GM12892 (cell line): ENCODE measurements around the gene PLXNC1.

ENCODE experiments used
- DNase-seq: peaks from one replicate; pipeline ENCODE4 v3.0.0; 2011; ENCODE audit not compliant: insufficient read length
- FAIRE-seq: peaks from 2 replicates; lab custom pipeline; 2011; peaks lifted over from hg19 to GRCh38; lab: Jason Lieb, UNC
- POLR2A ChIP-seq: IDR thresholded peaks from 2 replicates; pipeline ENCODE4 v1.6.1; 2011; ENCODE audit warnings: low read depth, low read length, control low read depth
- POLR2AphosphoS5 ChIP-seq: IDR thresholded peaks from 2 replicates; pipeline ENCODE4 v1.6.1; 2011; ENCODE audit warnings: low read depth, low read length, control low read depth
- TAF1 ChIP-seq: IDR thresholded peaks from 2 replicates; pipeline ENCODE4 v1.6.1; 2011; ENCODE audit warnings: low read depth, mild to moderate bottlenecking, control low read depth, low read length, borderline replicate concordance

Gene PLXNC1

GRCh38 chr12:94265966-94266745, 117.8 kb downstream of the PLXNC1 start:
- no peak for FAIRE-seq
- TF ChIP-seq POLR2AphosphoS5 (no peak), TAF1 (no peak), POLR2A (no peak)
- DNase-seq, result no peak

GRCh38 chr12:94266796-94267536, 118.6 kb downstream of the PLXNC1 start:
- FAIRE-seq (peak; percentile 36), DNase-seq (no peak)
- TF ChIP-seq POLR2AphosphoS5 (no peak), POLR2A (no peak)

- no peak for TF ChIP-seq POLR2AphosphoS5
- no peak for TF ChIP-seq POLR2A
- TF ChIP-seq TAF1, result no peak
- DNase-seq, result no peak
- FAIRE-seq, result no peak
Observed at GRCh38 chr12:94267537-94267872, 119.1 kb downstream of the PLXNC1 start.

GRCh38 chr12:94267921-94268471, 119.6 kb downstream of the PLXNC1 start:
- DNase-seq (no peak), FAIRE-seq (peak; percentile 77)
- TF ChIP-seq POLR2A (no peak), TAF1 (no peak), POLR2AphosphoS5 (no peak)

- FAIRE-seq (peak; percentile 73), DNase-seq (no peak)
- no peak for TF ChIP-seq TAF1
- no peak for TF ChIP-seq POLR2A
- TF ChIP-seq POLR2AphosphoS5, result no peak
Observed at GRCh38 chr12:94269316-94269999, 121.1 kb downstream of the PLXNC1 start.

GRCh38 chr12:94271351-94271750, 123.0 kb downstream of the PLXNC1 start:
- TF ChIP-seq TAF1 (no peak), POLR2A (no peak)
- FAIRE-seq (peak; percentile 91), DNase-seq (no peak)

- no peak for TF ChIP-seq POLR2A
- TF ChIP-seq POLR2AphosphoS5, result no peak
- TF ChIP-seq TAF1, result no peak
- FAIRE-seq, result peak; percentile 70
- DNase-seq, result no peak
Observed at GRCh38 chr12:94272280-94272679, 123.9 kb downstream of the PLXNC1 start.

- TF ChIP-seq POLR2AphosphoS5 (no peak), TAF1 (no peak), POLR2A (no peak)
- FAIRE-seq (no peak), DNase-seq (no peak)
Observed at GRCh38 chr12:94273272-94273671, 124.9 kb downstream of the PLXNC1 start.

GRCh38 chr12:94276725-94277124, 128.3 kb downstream of the PLXNC1 start:
- DNase-seq (no peak), FAIRE-seq (no peak)
- TF ChIP-seq POLR2A (no peak), POLR2AphosphoS5 (no peak; the same call in 1 of the 2 replicates), TAF1 (no peak)

GRCh38 chr12:94277426-94278000, 129.1 kb downstream of the PLXNC1 start:
- DNase-seq (no peak), FAIRE-seq (no peak)
- TF ChIP-seq TAF1 (no peak), POLR2A (no peak), POLR2AphosphoS5 (no peak)

GRCh38 chr12:94280063-94280462, 131.7 kb downstream of the PLXNC1 start:
- no peak for DNase-seq
- TF ChIP-seq POLR2A (no peak), POLR2AphosphoS5 (no peak), TAF1 (no peak)
- no peak for FAIRE-seq
